HG03521 (cell line): ENCODE data around the gene CPT1A.

Experiments used
- ATAC-seq: cut with Tn5 transposase; IDR thresholded peaks from one replicate; pipeline ENCODE4 v1.9.1; 2021; ENCODE audit warnings: mild to moderate bottlenecking, moderate library complexity; ENCODE audit not compliant: unreplicated experiment

The CPT1A gene

GRCh38 chr11:68804786-68805185 is 36.9 kb downstream of the CPT1A start:
- ATAC-seq, result no peak

GRCh38 chr11:68803766-68804165 is 38.0 kb downstream of the CPT1A start:
- ATAC-seq, result no peak

GRCh38 chr11:68798221-68798813 is 43.4 kb downstream of the CPT1A start:
- ATAC-seq, result no peak

- ATAC-seq, result no peak
These were observed 44.9 kb downstream of the CPT1A start for GRCh38 chr11:68796801-68797200.

GRCh38 chr11:68792400-68792966 is 49.2 kb downstream of the CPT1A start:
- ATAC-seq, result no peak

- no peak for ATAC-seq
These were observed 57.1 kb downstream of the CPT1A start for GRCh38 chr11:68784653-68785052.

GRCh38 chr11:68783216-68783821 is 58.4 kb downstream of the CPT1A start:
- ATAC-seq, result no peak

- no peak for ATAC-seq
These were observed 59.0 kb downstream of the CPT1A start for GRCh38 chr11:68782711-68783110.

GRCh38 chr11:68780829-68781228 is 60.9 kb downstream of the CPT1A start:
- ATAC-seq, result no peak

- no peak for ATAC-seq
These were observed 63.5 kb downstream of the CPT1A start for GRCh38 chr11:68778205-68778604.

GRCh38 chr11:68776442-68777235 is 65.1 kb downstream of the CPT1A start:
- no peak for ATAC-seq

- no peak for ATAC-seq
These were observed 65.7 kb downstream of the CPT1A start for GRCh38 chr11:68775951-68776388.

GRCh38 chr11:68774194-68774585 is 67.5 kb downstream of the CPT1A start:
- no peak for ATAC-seq

- ATAC-seq, result no peak
These were observed 68.1 kb downstream of the CPT1A start for GRCh38 chr11:68773521-68774193.

- ATAC-seq, result no peak
These were observed 68.8 kb downstream of the CPT1A start for GRCh38 chr11:68772936-68773335.

- no peak for ATAC-seq
These were observed 70.9 kb downstream of the CPT1A start for GRCh38 chr11:68770781-68771180.

GRCh38 chr11:68767672-68768071 is 74.0 kb downstream of the CPT1A start:
- ATAC-seq, result no peak

- ATAC-seq, result no peak
These were observed 74.9 kb downstream of the CPT1A start for GRCh38 chr11:68766786-68767185.

- ATAC-seq, result no peak
These were observed 77.0 kb downstream of the CPT1A start for GRCh38 chr11:68764746-68765145.

- no peak for ATAC-seq
These were observed 77.6 kb downstream of the CPT1A start for GRCh38 chr11:68763926-68764657.
